WTC11 (cell line): Measurements from ENCODE around the gene CX3CR1. TPM values are rescaled to one million over a fixed set of nuclear protein-coding genes. Genes with fewer than 3 reads are reported as not detected.

ENCODE experiments used
- ATAC-seq: fragments of 200-7000 bp; cut with Tn5 transposase; 2 replicates; pipeline ENCODE4 v1.10.0; 2021; ENCODE audit warnings: mild to moderate bottlenecking, moderate library complexity
- CTCF ChIA-PET: fragments of 300-600 bp; sonication (Branson Sonifier 250); formaldehyde crosslinking; loops from one replicate; lab custom pipeline; 2021; ENCODE audit warnings: antibody characterized with exemption; lab: Charles Lee
- POLR2A ChIA-PET: fragments of 350-600 bp; sonication (Branson Sonifier 250); formaldehyde crosslinking; loops from one replicate; lab custom pipeline; 2021; ENCODE audit warnings: antibody characterized with exemption; lab: Charles Lee
- DNase-seq: peaks from one replicate; pipeline ENCODE4 v3.0.0; 2021; ENCODE audit warnings: low spot score
- H3K27ac Mint-ChIP-seq: 2 replicates; pipeline ENCODE4 v1.8.0; 2021; ENCODE audit warnings: mixed read lengths
- H3K27me3 Mint-ChIP-seq: 2 replicates; pipeline ENCODE4 v1.8.0; 2021; ENCODE audit warnings: low read depth, mild to moderate bottlenecking, moderate library complexity, mixed read lengths
- H3K36me3 Mint-ChIP-seq: 2 replicates; pipeline ENCODE4 v1.8.0; 2021; ENCODE audit warnings: mixed read lengths
- H3K4me1 Mint-ChIP-seq: 2 replicates; pipeline ENCODE4 v1.8.0; 2022; ENCODE audit warnings: mixed read lengths
- H3K4me3 Mint-ChIP-seq: 2 replicates; pipeline ENCODE4 v1.8.0; 2021; ENCODE audit warnings: mild to moderate bottlenecking, moderate library complexity, mixed read lengths
- H3K9me3 Mint-ChIP-seq: 2 replicates; pipeline ENCODE4 v1.8.0; 2021; ENCODE audit warnings: mixed read lengths
- ARID4B ChIP-seq: sonication (generic); formaldehyde crosslinking; IDR thresholded peaks from 2 replicates; pipeline ENCODE4 v1.8.0; 2023; ENCODE audit warnings: missing genetic modification reagents, mild to moderate bottlenecking, borderline replicate concordance
- ELF4 ChIP-seq: sonication (generic); formaldehyde crosslinking; IDR thresholded peaks from 2 replicates; pipeline ENCODE4 v1.8.1; 2022; ENCODE audit warnings: low read depth, mild to moderate bottlenecking, moderate library complexity, missing genetic modification reagents
- EMX1 ChIP-seq: fragments of 250-450 bp; sonication (Bioruptor Pico); IDR thresholded peaks from 2 replicates; pipeline ENCODE4 v1.8.0; 2021; ENCODE audit warnings: mild to moderate bottlenecking
- ESRRA ChIP-seq: sonication (generic); formaldehyde crosslinking; IDR thresholded peaks from 2 replicates; pipeline ENCODE4 v1.8.1; 2022; ENCODE audit warnings: mild to moderate bottlenecking, missing genetic modification reagents, borderline replicate concordance
- FOXJ3 ChIP-seq: sonication (generic); formaldehyde crosslinking; IDR thresholded peaks from 2 replicates; pipeline ENCODE4 v1.9.0; 2021; ENCODE audit warnings: missing genetic modification reagents, mild to moderate bottlenecking, borderline replicate concordance
- FOXK1 ChIP-seq: sonication (generic); formaldehyde crosslinking; IDR thresholded peaks from 2 replicates; pipeline ENCODE4 v1.8.0; 2022; ENCODE audit warnings: mild to moderate bottlenecking, moderate library complexity, missing genetic modification reagents
- GTF2I ChIP-seq: fragments of 250-450 bp; sonication (Bioruptor Pico); conservative IDR thresholded peaks from 2 replicates; pipeline ENCODE4 v1.4.0; 2021; ENCODE audit warnings: mild to moderate bottlenecking
- IRF1 ChIP-seq: sonication (generic); formaldehyde crosslinking; IDR thresholded peaks from 2 replicates; pipeline ENCODE4 v1.8.0; 2023; ENCODE audit warnings: missing genetic modification reagents
- IRF2 ChIP-seq: sonication (generic); formaldehyde crosslinking; IDR thresholded peaks from 2 replicates; pipeline ENCODE4 v1.8.0; 2022; ENCODE audit warnings: low read depth, missing genetic modification reagents, borderline replicate concordance
- KAT7 ChIP-seq: sonication (generic); formaldehyde crosslinking; IDR thresholded peaks from 2 replicates; pipeline ENCODE4 v1.8.1; 2023; ENCODE audit warnings: missing genetic modification reagents, mild to moderate bottlenecking, borderline replicate concordance
- MLX ChIP-seq: sonication (generic); formaldehyde crosslinking; IDR thresholded peaks from 2 replicates; pipeline ENCODE4 v1.8.1; 2023; ENCODE audit warnings: mild to moderate bottlenecking, missing genetic modification reagents, moderate library complexity
- NFATC4 ChIP-seq: fragments of 250-450 bp; sonication (Bioruptor Pico); IDR thresholded peaks from 2 replicates; pipeline ENCODE4 v1.9.0; 2021; ENCODE audit warnings: mild to moderate bottlenecking
- NR2C2 ChIP-seq: sonication (generic); formaldehyde crosslinking; IDR thresholded peaks from 2 replicates; pipeline ENCODE4 v1.8.0; 2022; ENCODE audit warnings: mild to moderate bottlenecking, missing genetic modification reagents
- RORB ChIP-seq: fragments of 250-450 bp; sonication (Bioruptor Pico); IDR thresholded peaks from 2 replicates; pipeline ENCODE4 v1.9.0; 2021; ENCODE audit warnings: mild to moderate bottlenecking
- SMAD4 ChIP-seq: sonication (generic); formaldehyde crosslinking; IDR thresholded peaks from 2 replicates; pipeline ENCODE4 v1.8.0; 2022; ENCODE audit warnings: mild to moderate bottlenecking, missing genetic modification reagents
- TCF7 ChIP-seq: sonication (generic); formaldehyde crosslinking; IDR thresholded peaks from 2 replicates; pipeline ENCODE4 v1.8.0; 2022; ENCODE audit warnings: mild to moderate bottlenecking, low read depth, missing genetic modification reagents, moderate library complexity
- TP53 ChIP-seq: sonication (generic); formaldehyde crosslinking; IDR thresholded peaks from 2 replicates; pipeline ENCODE4 v1.8.1; 2023; ENCODE audit warnings: mild to moderate bottlenecking, missing genetic modification reagents
- ZNF121 ChIP-seq: sonication (generic); formaldehyde crosslinking; IDR thresholded peaks from 2 replicates; pipeline ENCODE4 v1.8.0; 2023; ENCODE audit warnings: missing genetic modification reagents
- ZNF138 ChIP-seq: sonication (generic); formaldehyde crosslinking; conservative IDR thresholded peaks from 2 replicates; pipeline ENCODE4 v1.8.1; 2022; ENCODE audit warnings: mild to moderate bottlenecking, moderate library complexity, missing genetic modification reagents
- ZNF396 ChIP-seq: fragments of 250-450 bp; sonication (Bioruptor Pico); IDR thresholded peaks from 2 replicates; pipeline ENCODE4 v1.8.0; 2021; ENCODE audit warnings: mild to moderate bottlenecking, moderate library complexity, borderline replicate concordance
- ZNF425 ChIP-seq: fragments of 250-450 bp; sonication (Bioruptor Pico); conservative IDR thresholded peaks from 2 replicates; pipeline ENCODE4 v1.9.0; 2021; ENCODE audit warnings: mild to moderate bottlenecking
- ZNF671 ChIP-seq: fragments of 250-450 bp; sonication (Bioruptor Pico); IDR thresholded peaks from 2 replicates; pipeline ENCODE4 v1.8.0; 2021; ENCODE audit warnings: mild to moderate bottlenecking
- total RNA-seq: library from RNA; stranded (reverse); gene quantifications from 3 replicates; pipeline ENCODE4 v1.2.3, GENCODE V29; 2021
- TF ChIP-seq, protein P1 (sequence below): sonication (generic); formaldehyde crosslinking; IDR thresholded peaks from 2 replicates; pipeline ENCODE4 v1.8.0; 2022; ENCODE audit warnings: mild to moderate bottlenecking, missing genetic modification reagents
- TF ChIP-seq, protein P2 (sequence below): sonication (generic); formaldehyde crosslinking; IDR thresholded peaks from 2 replicates; pipeline ENCODE4 v1.8.1; 2023; ENCODE audit warnings: mild to moderate bottlenecking, missing genetic modification reagents, moderate library complexity
- TF ChIP-seq, protein P3 (sequence below): sonication (generic); formaldehyde crosslinking; IDR thresholded peaks from 2 replicates; pipeline ENCODE4 v1.8.0; 2022; ENCODE audit warnings: mild to moderate bottlenecking, missing genetic modification reagents

The CX3CR1 gene
- total RNA-seq, 1 experiment from 2014 or later, result 0.11 TPM

GRCh38 chr3:39284457-39284881 lies 4.6 kb upstream of the CX3CR1 start (continued):
- TF ChIP-seq KAT7 (CRISPR knock-in tag), result no peak

DNA sequence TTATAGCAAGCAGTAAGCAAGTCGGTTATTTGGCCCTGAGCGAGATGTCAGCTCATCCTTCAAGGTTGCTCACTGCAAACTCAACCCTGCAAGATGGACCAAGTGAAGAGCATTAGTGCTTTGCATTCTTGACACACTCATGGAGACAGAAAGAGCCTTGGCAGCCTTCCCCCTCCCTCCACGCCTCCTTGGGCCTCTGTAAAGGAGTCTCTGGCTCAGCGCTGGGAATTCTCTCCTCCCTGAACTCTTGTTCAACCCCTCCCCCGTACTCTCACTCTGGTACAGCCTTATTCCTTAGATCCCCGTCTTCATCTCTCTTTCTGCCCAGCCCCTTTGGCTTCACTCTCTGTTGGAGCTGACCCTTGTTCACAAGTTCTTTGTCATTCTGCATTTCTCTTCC lies 2.2 kb upstream of the CX3CR1 start:
- H3K27me3 Mint-ChIP-seq, result no peaks in the 10 kb centered on the region
- DNase-seq, result no peak
- no peaks in the 10 kb centered on the region for H3K9me3 Mint-ChIP-seq
- no peak for ATAC-seq
- POLR2A ChIA-PET, result no interaction called here
- TF ChIP-seq TP53 (CRISPR knock-in tag) (no peak), ELF4 (no peak), EMX1 (no peak), GTF2I (CRISPR knock-in tag) (no peak), MLX (CRISPR knock-in tag) (no peak)
- TF ChIP-seq, protein P1, sequence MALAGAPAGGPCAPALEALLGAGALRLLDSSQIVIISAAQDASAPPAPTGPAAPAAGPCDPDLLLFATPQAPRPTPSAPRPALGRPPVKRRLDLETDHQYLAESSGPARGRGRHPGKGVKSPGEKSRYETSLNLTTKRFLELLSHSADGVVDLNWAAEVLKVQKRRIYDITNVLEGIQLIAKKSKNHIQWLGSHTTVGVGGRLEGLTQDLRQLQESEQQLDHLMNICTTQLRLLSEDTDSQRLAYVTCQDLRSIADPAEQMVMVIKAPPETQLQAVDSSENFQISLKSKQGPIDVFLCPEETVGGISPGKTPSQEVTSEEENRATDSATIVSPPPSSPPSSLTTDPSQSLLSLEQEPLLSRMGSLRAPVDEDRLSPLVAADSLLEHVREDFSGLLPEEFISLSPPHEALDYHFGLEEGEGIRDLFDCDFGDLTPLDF (CRISPR knock-in tag), result no peak
- TF ChIP-seq, protein P2, sequence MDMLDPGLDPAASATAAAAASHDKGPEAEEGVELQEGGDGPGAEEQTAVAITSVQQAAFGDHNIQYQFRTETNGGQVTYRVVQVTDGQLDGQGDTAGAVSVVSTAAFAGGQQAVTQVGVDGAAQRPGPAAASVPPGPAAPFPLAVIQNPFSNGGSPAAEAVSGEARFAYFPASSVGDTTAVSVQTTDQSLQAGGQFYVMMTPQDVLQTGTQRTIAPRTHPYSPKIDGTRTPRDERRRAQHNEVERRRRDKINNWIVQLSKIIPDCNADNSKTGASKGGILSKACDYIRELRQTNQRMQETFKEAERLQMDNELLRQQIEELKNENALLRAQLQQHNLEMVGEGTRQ (CRISPR knock-in tag), result no peak
- CTCF ChIA-PET, result interaction anchor here (0.8 to 1.0 kb wide), 2 partner anchors 10 to 112 kb away, joined by 3 to 5 read pairs; no protein-coding TSS in a partner anchor
- H3K4me1 Mint-ChIP-seq, result peaks cover 5% of the 10 kb centered on the region
- H3K4me3 Mint-ChIP-seq, result no peak overlapping the region
- no peak overlapping the region for H3K27ac Mint-ChIP-seq
- no peaks in the 10 kb centered on the region for H3K36me3 Mint-ChIP-seq

DNA sequence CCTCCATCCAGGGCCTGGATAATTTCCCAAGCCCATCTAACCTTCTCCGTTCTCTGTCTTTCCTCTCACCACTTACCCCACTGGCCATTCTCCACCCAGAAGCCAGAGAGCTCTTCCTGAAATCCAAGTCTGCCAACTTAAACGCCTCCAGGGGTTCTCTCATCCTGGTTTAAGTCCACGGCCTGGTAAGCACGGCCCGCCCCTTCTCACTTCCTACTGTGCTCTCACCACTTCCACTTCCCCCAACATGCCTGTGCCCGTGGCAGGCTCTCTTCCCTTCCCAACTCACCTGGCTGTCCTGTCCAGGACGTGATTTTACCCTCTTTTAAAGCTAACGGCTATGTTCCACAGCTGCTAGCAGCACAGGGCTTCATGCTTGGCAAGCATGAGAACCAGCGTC lies 1.7 kb upstream of the CX3CR1 start:
- Mint-ChIP-seq H3K4me3 (no peak overlapping the region), H3K27me3 (no peaks in the 10 kb centered on the region), H3K4me1 (peaks cover 5% of the 10 kb centered on the region), H3K36me3 (no peaks in the 10 kb centered on the region), H3K27ac (no peak overlapping the region), H3K9me3 (no peaks in the 10 kb centered on the region)
- CTCF ChIA-PET, result interaction anchor here (0.8 kb wide), 2 partner anchors 8 to 10 kb away, joined by 3 to 5 read pairs; no protein-coding TSS in a partner anchor
- TF ChIP-seq RORB (CRISPR knock-in tag), result no peak
- no peak for TF ChIP-seq FOXJ3 (CRISPR knock-in tag)
- TF ChIP-seq ZNF121 (CRISPR knock-in tag), result no peak
- TF ChIP-seq FOXK1, result no peak
- TF ChIP-seq IRF2 (CRISPR knock-in tag), result no peak
- TF ChIP-seq ESRRA (CRISPR knock-in tag), result no peak
- no peak for TF ChIP-seq ZNF138 (CRISPR knock-in tag)
- TF ChIP-seq ZNF671 (CRISPR knock-in tag), result no peak
- no peak for TF ChIP-seq NFATC4
- no peak for TF ChIP-seq ARID4B (CRISPR knock-in tag)
- no peak for TF ChIP-seq SMAD4
- TF ChIP-seq ZNF425, result no peak
- no peak for TF ChIP-seq KAT7 (CRISPR knock-in tag)
- no peak for TF ChIP-seq TCF7
- no peak for TF ChIP-seq ZNF396
- TF ChIP-seq IRF1 (CRISPR knock-in tag), result no peak
- TF ChIP-seq, protein P3, sequence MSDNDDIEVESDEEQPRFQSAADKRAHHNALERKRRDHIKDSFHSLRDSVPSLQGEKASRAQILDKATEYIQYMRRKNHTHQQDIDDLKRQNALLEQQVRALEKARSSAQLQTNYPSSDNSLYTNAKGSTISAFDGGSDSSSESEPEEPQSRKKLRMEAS, result no peak
- TF ChIP-seq ELF4, result no peak
- TF ChIP-seq TP53 (CRISPR knock-in tag), result no peak
- no peak for TF ChIP-seq NR2C2 (CRISPR knock-in tag)
- DNase-seq (no peak), ATAC-seq (no peak)
- POLR2A ChIA-PET, result no interaction called here
